ENCODE results near the gene FGF6. TPM values are rescaled to one million over a fixed set of nuclear protein-coding genes. Genes with fewer than 3 reads are reported as not detected.

FGF6 gene, protein sequence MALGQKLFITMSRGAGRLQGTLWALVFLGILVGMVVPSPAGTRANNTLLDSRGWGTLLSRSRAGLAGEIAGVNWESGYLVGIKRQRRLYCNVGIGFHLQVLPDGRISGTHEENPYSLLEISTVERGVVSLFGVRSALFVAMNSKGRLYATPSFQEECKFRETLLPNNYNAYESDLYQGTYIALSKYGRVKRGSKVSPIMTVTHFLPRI
- not detected in 2 replicates for total RNA-seq

DNA sequence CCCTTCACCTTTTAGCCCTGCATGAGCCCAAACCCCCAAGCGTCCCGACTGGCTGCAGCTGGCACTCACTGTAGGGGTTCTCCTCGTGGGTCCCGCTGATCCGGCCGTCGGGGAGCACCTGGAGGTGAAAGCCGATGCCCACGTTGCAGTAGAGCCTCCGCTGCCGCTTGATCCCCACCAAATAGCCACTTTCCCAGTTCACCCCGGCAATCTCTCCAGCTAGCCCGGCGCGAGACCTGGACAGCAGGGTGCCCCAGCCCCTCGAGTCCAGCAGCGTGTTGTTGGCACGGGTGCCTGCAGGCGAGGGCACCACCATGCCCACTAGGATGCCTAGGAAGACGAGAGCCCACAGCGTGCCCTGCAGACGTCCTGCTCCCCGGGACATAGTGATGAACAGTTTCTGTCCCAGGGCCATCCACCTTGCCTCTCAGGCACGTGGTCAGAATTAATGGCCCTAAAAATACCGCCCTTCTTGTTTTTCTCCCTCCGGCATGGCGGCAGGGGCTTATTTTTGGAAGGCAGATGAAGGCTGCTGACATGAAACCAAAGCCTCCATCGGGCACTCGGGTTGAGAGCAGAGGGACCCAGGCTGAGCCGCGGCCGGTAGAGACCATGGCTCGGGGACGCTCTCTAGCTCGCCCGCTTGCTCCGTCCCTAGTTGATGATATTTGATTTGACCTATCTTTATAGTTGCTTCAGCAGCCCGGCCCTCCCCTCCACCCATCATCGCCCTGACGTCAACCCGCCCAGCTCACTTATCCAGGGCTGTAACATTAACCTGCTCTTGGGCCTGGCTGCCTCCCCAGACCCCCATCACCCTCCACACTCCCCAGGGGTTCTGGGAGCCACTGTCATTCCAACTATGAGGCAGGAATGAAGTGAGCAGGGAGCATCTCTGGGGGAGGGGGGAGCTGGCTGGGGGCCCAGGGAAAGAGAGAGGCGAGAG lies at the start of gene FGF6:
Gene FGF6, minus strand, starts transcription at position 660 of the 946 bp plus-strand sequence. Its CDS starts 245 bp downstream, at position 415.
- H3K9me3 Mint-ChIP-seq: no peaks in the 10 kb centered on the region
- H3K27me3 Mint-ChIP-seq (ENCODE audit: insufficient read depth): peaks cover 19% of the 10 kb centered on the region
- intact Hi-C loops (cut with micrococcal nuclease): no loop called here
- no peak within 1 kb of the TSS for H3K4me3 Mint-ChIP-seq
- H3K27ac Mint-ChIP-seq: no peak within 1 kb of the TSS
- H3K4me1 Mint-ChIP-seq (ENCODE audit: low read depth): no peaks in the 10 kb centered on the region
- no peak for DNase-seq (ENCODE audit: low spot score)
- no peaks in the 10 kb centered on the region for H3K36me3 Mint-ChIP-seq (ENCODE audit: low read depth)

DNA sequence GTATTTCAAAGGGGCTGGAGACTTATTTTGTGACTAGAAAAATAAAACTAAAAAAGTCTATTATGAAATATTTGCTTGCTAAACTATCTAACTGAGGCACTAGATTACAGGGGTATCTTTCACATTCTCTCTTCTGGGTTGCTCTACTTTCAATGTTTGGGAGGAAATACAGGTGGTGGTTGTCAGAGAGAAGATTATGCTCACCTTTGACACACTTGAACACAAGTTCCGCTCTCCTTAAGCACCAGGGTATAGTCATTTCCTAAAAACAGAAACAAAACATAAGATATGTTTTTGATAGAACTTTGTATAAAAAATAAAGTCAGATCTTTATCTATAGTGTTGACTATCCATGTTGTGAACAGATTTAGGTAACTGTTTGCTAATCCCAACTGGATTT lies 45.4 kb upstream of the FGF6 start:
- peaks cover 7% of the 10 kb centered on the region for H3K4me1 Mint-ChIP-seq (ENCODE audit: low read depth)
- no peaks in the 10 kb centered on the region for H3K27me3 Mint-ChIP-seq (ENCODE audit: insufficient read depth)
- H3K27ac Mint-ChIP-seq: no peak overlapping the region
- H3K9me3 Mint-ChIP-seq: no peaks in the 10 kb centered on the region
- peaks cover 25% of the 10 kb centered on the region for H3K36me3 Mint-ChIP-seq (ENCODE audit: low read depth)
- DNase-seq (ENCODE audit: low spot score): no peak
- H3K4me3 Mint-ChIP-seq: no peak overlapping the region
- intact Hi-C loops (cut with micrococcal nuclease): no loop called here

DNA sequence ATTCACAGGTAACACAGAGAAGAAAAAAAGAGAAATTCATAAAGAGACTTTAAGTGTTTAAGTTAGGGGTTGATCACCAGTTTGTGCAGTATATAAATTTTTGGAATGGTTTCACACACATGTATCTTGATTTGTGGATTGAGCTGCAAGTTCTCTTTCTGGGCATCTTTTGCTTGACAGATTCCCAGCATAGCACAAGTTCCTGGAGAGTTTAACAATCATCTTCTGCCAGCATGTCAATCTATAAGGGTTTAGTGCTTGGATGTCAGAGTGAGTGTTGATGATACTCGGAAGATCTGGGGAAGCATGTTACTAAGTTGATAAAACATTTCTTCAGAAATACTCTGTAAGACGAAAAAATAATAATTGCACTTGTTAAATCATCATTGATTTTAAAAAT lies 43.9 kb upstream of the FGF6 start:
- no peak for DNase-seq (ENCODE audit: low spot score)
- H3K27me3 Mint-ChIP-seq (ENCODE audit: insufficient read depth): no peaks in the 10 kb centered on the region
- H3K4me3 Mint-ChIP-seq: no peak overlapping the region
- H3K4me1 Mint-ChIP-seq (ENCODE audit: low read depth): peaks cover 5% of the 10 kb centered on the region
- peaks cover 24% of the 10 kb centered on the region for H3K36me3 Mint-ChIP-seq (ENCODE audit: low read depth)
- intact Hi-C loops (cut with micrococcal nuclease): no loop called here
- H3K9me3 Mint-ChIP-seq: no peaks in the 10 kb centered on the region
- no peak overlapping the region for H3K27ac Mint-ChIP-seq

DNA sequence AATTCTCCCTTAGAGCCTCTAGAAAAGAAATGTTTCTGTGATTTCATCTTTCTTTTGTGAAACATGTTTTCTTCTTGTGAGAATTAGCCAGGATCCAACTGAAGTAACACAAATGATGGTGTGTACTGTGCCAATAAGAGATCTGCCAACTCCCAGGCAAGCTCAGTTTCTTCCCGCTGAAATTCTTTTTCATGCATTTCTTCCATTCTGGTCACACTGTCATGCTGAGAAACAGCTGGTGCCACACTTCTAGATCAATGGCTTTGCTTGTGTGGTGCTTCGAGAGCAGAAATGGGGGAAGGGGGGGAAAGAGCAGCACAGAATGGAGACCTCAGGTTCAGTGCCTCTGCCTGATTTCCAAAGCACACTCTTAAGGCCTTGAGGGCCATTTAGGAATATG lies 41.4 kb upstream of the FGF6 start:
- Mint-ChIP-seq H3K4me1 (ENCODE audit: low read depth) (peaks cover 5% of the 10 kb centered on the region), H3K9me3 (no peaks in the 10 kb centered on the region), H3K27me3 (ENCODE audit: insufficient read depth) (no peaks in the 10 kb centered on the region), H3K4me3 (no peak overlapping the region), H3K36me3 (ENCODE audit: low read depth) (peaks cover 20% of the 10 kb centered on the region), H3K27ac (no peak overlapping the region)
- intact Hi-C loops (cut with micrococcal nuclease): no loop called here
- no peak for DNase-seq (ENCODE audit: low spot score)

DNA sequence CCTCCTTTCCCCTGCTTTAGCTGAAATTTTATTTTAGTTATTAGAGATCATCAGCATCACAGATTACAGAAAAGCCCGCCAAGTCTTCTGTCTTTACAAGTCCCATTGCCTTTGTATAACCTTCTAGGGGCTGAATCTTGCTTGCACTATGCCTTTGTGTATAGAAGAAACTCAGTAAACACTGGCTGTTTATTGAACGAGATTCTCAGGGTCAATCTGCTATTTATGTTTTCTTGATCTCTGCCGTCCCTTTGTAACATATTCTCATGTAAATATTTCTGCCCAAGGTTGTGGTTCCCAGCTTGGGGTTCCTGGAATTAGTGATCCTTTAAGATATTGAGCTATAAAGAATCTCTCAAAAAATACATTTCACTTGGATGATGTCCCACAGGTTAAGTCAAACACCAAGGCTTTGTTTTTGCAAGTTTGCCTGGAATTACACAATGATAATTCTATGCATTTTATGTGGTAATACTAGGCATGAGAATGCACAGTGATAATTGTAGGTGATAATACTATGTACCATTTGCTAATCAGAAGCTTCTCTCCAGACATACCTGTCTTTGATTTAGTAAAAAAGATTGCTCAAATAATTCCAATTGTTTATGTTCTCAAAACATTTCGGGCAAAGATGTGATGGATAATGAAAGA lies 40.6 kb upstream of the FGF6 start:
- H3K9me3 Mint-ChIP-seq: no peaks in the 10 kb centered on the region
- no peak overlapping the region for H3K27ac Mint-ChIP-seq
- H3K36me3 Mint-ChIP-seq (ENCODE audit: low read depth): peaks cover 20% of the 10 kb centered on the region
- H3K4me3 Mint-ChIP-seq: no peak overlapping the region
- no peak for DNase-seq (ENCODE audit: low spot score)
- no peaks in the 10 kb centered on the region for H3K27me3 Mint-ChIP-seq (ENCODE audit: insufficient read depth)
- H3K4me1 Mint-ChIP-seq (ENCODE audit: low read depth): peaks cover 5% of the 10 kb centered on the region
- intact Hi-C loops (cut with micrococcal nuclease): no loop called here

DNA sequence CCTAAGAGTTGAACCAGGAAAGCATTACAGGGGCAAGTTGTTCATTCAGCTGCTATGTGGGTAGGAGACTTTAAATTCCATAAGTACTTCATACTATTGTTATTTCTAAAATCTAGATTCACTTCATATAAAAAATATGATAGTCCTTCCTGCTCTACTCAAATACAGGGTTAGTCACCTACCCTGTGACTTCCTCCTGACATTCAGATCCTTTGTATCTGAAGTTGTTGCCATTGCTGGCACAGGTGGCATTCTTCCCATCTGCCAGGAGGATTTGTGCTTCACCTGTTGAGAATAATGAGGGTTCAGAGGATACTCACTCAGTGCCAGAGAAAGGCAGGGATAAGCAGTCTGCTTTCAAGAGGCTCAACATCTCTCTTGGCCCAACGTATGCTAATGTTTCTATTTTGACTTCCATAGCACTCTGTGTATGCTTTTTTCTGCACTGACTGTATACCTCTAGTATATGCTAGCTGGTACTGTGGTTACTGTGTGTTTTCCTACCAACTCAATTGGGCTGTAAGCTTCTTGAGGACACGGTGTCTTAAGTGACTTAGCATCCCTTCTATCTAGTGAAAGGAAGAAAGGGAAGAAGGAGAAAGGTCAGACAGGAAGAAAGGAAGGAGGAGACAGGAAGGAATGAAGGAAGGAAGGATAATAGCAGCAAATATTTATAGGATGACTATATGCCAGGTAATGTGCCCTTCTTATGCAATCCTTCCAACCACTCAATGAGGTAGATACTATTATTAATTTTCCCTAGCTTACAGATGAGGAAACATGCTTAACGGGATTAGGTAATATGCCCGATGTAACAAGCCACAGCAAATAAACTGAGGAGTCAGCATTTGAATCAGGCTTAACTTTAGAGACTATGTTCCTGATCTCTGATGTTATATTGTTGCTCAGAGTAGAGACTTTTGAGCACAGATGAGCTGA lies 38.5 kb upstream of the FGF6 start:
- H3K27ac Mint-ChIP-seq: no peak overlapping the region
- peaks cover 9% of the 10 kb centered on the region for H3K36me3 Mint-ChIP-seq (ENCODE audit: low read depth)
- peaks cover 5% of the 10 kb centered on the region for H3K4me1 Mint-ChIP-seq (ENCODE audit: low read depth)
- no peak for DNase-seq (ENCODE audit: low spot score)
- peaks cover 9% of the 10 kb centered on the region for H3K9me3 Mint-ChIP-seq
- no peak overlapping the region for H3K4me3 Mint-ChIP-seq
- intact Hi-C loops (cut with micrococcal nuclease): no loop called here
- H3K27me3 Mint-ChIP-seq (ENCODE audit: insufficient read depth): peaks cover 3% of the 10 kb centered on the region

DNA sequence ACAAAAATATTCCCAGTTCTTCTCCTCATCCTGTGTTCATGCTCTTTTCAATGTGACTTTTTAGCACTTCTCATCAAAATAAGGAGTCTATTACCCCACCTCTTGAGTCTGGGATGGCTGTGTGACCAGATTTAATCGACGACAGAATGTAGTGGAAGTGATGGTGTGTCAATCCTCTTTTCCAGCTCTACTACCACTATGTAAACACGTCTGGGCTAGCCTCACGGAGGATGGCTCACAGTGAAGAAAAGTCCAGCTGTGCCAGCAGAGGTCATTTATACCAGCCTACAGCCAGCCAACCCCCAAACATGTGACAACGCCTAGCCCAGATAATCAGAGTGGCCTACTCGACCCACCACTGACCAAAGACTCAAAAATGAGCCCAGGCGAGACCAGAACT lies 37.3 kb upstream of the FGF6 start:
- H3K36me3 Mint-ChIP-seq (ENCODE audit: low read depth): peaks cover 4% of the 10 kb centered on the region
- peaks cover 18% of the 10 kb centered on the region for H3K9me3 Mint-ChIP-seq
- no peak overlapping the region for H3K27ac Mint-ChIP-seq
- peaks cover 3% of the 10 kb centered on the region for H3K27me3 Mint-ChIP-seq (ENCODE audit: insufficient read depth)
- DNase-seq (ENCODE audit: low spot score): no peak
- H3K4me1 Mint-ChIP-seq (ENCODE audit: low read depth): peaks cover 5% of the 10 kb centered on the region
- H3K4me3 Mint-ChIP-seq: no peak overlapping the region
- intact Hi-C loops (cut with micrococcal nuclease): no loop called here

DNA sequence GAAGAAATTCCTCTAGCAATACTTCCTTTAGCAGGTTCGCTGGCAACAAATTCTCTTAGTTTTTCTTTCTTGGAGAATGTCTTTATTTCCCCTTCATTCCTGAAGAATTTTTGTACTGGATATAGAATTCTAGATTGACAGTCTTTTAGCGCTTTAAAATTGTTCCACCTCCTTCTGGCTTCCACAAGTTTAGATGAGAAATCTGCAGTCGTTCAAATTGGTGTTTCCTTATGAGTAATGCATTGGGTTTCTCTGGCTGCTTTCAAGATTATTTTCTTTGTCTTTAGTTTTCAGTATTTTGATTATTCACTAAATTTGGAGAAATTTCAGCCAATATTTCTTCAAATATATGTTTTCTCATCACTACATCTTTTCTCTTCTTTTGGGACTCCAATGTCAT lies 33.3 kb upstream of the FGF6 start:
- peaks cover 20% of the 10 kb centered on the region for H3K9me3 Mint-ChIP-seq
- H3K36me3 Mint-ChIP-seq (ENCODE audit: low read depth): peaks cover 1% of the 10 kb centered on the region
- DNase-seq (ENCODE audit: low spot score): no peak
- no peak overlapping the region for H3K4me3 Mint-ChIP-seq
- intact Hi-C loops (cut with micrococcal nuclease): no loop called here
- H3K27ac Mint-ChIP-seq: no peak overlapping the region
- peaks cover 13% of the 10 kb centered on the region for H3K27me3 Mint-ChIP-seq (ENCODE audit: insufficient read depth)
- H3K4me1 Mint-ChIP-seq (ENCODE audit: low read depth): no peaks in the 10 kb centered on the region

DNA sequence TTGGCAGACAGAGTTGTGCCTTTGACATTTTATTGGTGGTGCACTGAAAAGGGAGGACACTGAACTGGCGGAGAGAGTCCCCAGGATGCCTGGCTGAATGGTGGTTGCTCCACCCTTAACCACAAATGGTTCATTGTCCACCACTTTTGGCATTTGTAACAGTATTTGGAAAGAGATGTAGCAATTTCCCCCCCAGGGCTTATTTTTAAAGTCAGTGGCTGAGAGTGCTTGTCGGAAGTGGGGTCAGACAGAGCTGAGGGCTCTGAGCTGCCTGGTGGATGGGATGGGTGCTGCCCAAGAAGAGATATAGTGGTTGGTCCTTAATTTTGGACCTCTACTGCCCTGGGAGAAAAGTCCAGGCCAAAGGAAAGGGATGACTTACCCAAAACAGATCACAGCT lies 31.5 kb upstream of the FGF6 start:
- Mint-ChIP-seq H3K4me1 (ENCODE audit: low read depth) (no peaks in the 10 kb centered on the region), H3K9me3 (peaks cover 20% of the 10 kb centered on the region), H3K4me3 (no peak overlapping the region), H3K27ac (no peak overlapping the region), H3K36me3 (ENCODE audit: low read depth) (no peaks in the 10 kb centered on the region), H3K27me3 (ENCODE audit: insufficient read depth) (peaks cover 23% of the 10 kb centered on the region)
- intact Hi-C loops (cut with micrococcal nuclease): no loop called here
- DNase-seq (ENCODE audit: low spot score): no peak

DNA sequence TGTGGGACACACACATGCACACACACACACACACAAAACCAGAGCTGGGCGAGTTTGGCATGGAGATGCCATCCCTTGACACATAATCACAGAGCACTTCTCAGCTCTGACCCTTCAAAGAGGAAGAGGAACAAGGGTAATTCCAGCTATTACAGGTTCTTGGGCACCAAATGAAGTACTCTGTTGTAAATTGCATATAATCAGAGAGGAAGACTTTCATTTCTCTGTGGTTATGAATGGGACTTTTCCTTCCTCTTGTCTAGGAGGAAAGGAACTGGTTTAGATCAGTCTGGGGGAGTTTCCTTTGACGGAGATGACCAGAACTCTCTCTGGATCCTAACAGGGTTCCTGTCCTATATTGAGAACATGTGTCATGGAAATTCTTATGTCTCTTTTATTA lies 26.4 kb upstream of the FGF6 start:
- H3K9me3 Mint-ChIP-seq: no peaks in the 10 kb centered on the region
- H3K27ac Mint-ChIP-seq: no peak overlapping the region
- H3K4me3 Mint-ChIP-seq: no peak overlapping the region
- peaks cover 25% of the 10 kb centered on the region for H3K27me3 Mint-ChIP-seq (ENCODE audit: insufficient read depth)
- intact Hi-C loops (cut with micrococcal nuclease): no loop called here
- no peak for DNase-seq (ENCODE audit: low spot score)
- no peaks in the 10 kb centered on the region for H3K36me3 Mint-ChIP-seq (ENCODE audit: low read depth)
- H3K4me1 Mint-ChIP-seq (ENCODE audit: low read depth): no peaks in the 10 kb centered on the region

DNA sequence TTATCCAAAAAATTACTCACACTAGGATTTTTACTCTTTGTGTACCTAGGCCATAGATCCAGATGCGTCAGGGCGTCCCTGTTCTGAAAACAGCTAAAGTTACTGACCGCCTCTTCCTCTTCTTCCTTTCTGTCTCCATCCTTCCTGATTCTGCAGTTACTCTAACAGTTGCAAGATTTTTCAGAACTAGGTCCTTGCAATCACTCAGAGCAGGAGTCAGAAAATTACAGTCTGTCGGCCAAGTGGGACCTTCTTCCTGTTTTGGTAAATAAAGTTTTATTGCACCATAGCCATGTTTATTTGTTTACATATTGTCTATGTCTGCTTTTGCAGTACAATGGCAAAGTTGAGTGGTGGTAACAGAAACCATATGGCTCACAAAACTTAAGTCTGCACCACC lies 25.6 kb upstream of the FGF6 start:
- Mint-ChIP-seq H3K27me3 (ENCODE audit: insufficient read depth) (peaks cover 25% of the 10 kb centered on the region), H3K36me3 (ENCODE audit: low read depth) (no peaks in the 10 kb centered on the region), H3K4me1 (ENCODE audit: low read depth) (no peaks in the 10 kb centered on the region), H3K9me3 (no peaks in the 10 kb centered on the region), H3K27ac (no peak overlapping the region), H3K4me3 (no peak overlapping the region)
- DNase-seq (ENCODE audit: low spot score): no peak
- intact Hi-C loops (cut with micrococcal nuclease): no loop called here

DNA sequence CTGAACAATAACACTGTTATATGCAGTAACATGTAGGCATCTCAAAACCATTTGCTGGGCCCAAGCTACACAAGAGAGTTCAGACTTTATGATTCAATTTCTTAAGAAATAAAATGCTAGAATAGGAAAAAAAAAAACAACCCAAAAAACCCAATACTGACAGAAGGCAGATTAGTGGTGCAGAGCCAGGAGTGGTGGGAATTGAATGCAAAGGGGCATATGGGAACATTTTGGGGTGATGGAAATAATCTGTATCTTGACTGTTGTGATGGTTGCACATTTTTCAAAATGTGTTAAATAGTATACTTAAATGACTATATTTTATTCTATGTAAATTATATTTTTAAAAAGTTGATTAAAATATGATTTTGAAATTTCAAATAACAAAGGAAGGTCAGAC lies 23.4 kb upstream of the FGF6 start:
- Mint-ChIP-seq H3K9me3 (no peaks in the 10 kb centered on the region), H3K27me3 (ENCODE audit: insufficient read depth) (peaks cover 29% of the 10 kb centered on the region), H3K27ac (no peak overlapping the region), H3K4me1 (ENCODE audit: low read depth) (no peaks in the 10 kb centered on the region), H3K36me3 (ENCODE audit: low read depth) (no peaks in the 10 kb centered on the region), H3K4me3 (no peak overlapping the region)
- intact Hi-C loops (cut with micrococcal nuclease): no loop called here
- DNase-seq (ENCODE audit: low spot score): no peak

Measured in activated T-helper 1 cell treated with anti-CD3 and anti-CD28 coated beads, Interleukin-12 subunit alpha, Interleukin-12 subunit beta, Interleukin-2, Interleukin-4 antibody, amounts not matched to agents 30 ng/mL and 10 ng/mL and 1 ng/mL, durations not matched to agents 14 hours and 24 hours and 36 hours (primary cell).